ENCODE results near the gene FBXL3.

FBXL3 gene

GRCh38 chr13:77019756-77020155 lies 7.2 kb downstream of the FBXL3 start:
- Histone ChIP-seq H3K9me2 (replicated peaks; ENCODE audit: control insufficient read depth, low read length) (no peaks in the 10 kb centered on the region), H3K9me3 (ENCODE audit: control insufficient read depth, insufficient read depth, low read length) (no peaks in the 10 kb centered on the region), H3K27ac (ENCODE audit: low read depth, low read length) (no peak overlapping the region), H3F3A (ENCODE audit: control insufficient read depth, insufficient read depth) (peaks cover 11% of the 10 kb centered on the region), H3K36me3 (ENCODE audit: control insufficient read depth, low read length) (peaks cover 82% of the 10 kb centered on the region), H3K4me1 (ENCODE audit: control insufficient read depth, low read length) (peaks cover 36% of the 10 kb centered on the region), H4K20me1 (ENCODE audit: control insufficient read depth, insufficient read depth, low read depth, low read length) (peaks cover 26% of the 10 kb centered on the region), H3K27me3 (ENCODE audit: control insufficient read depth, low read length) (no peaks in the 10 kb centered on the region), H3K4me2 (ENCODE audit: low read length) (no peak overlapping the region), H3K79me2 (ENCODE audit: control insufficient read depth, low read length) (peaks cover 78% of the 10 kb centered on the region), H3K4me3 (ENCODE audit: low read length) (no peak overlapping the region)
- TF ChIP-seq EZH2phosphoT487 (IDR thresholded peaks at IDR 0.05; ENCODE audit: borderline replicate concordance, low read length), result no peak

- Histone ChIP-seq H3K9me2 (replicated peaks; ENCODE audit: control insufficient read depth, low read length) (no peaks in the 10 kb centered on the region), H3K4me3 (ENCODE audit: low read length) (no peak overlapping the region), H3K4me2 (ENCODE audit: low read length) (no peak overlapping the region), H3F3A (ENCODE audit: control insufficient read depth, insufficient read depth) (peaks cover 5% of the 10 kb centered on the region; the same call in 1 of the 2 replicates), H3K36me3 (ENCODE audit: control insufficient read depth, low read length) (peaks cover 84% of the 10 kb centered on the region), H3K9me3 (ENCODE audit: control insufficient read depth, insufficient read depth, low read length) (no peaks in the 10 kb centered on the region), H3K27ac (ENCODE audit: low read depth, low read length) (no peak overlapping the region), H3K27me3 (ENCODE audit: control insufficient read depth, low read length) (no peaks in the 10 kb centered on the region), H3K4me1 (ENCODE audit: control insufficient read depth, low read length) (peaks cover 11% of the 10 kb centered on the region), H3K79me2 (ENCODE audit: control insufficient read depth, low read length) (peaks cover 71% of the 10 kb centered on the region), H4K20me1 (ENCODE audit: control insufficient read depth, insufficient read depth, low read depth, low read length) (peaks cover 6% of the 10 kb centered on the region)
- no peak for TF ChIP-seq EZH2phosphoT487 (IDR thresholded peaks at IDR 0.05; ENCODE audit: borderline replicate concordance, low read length)
- peak; percentile 36 for TF ChIP-seq CTCF (IDR thresholded peaks at IDR 0.05; ENCODE audit: low read depth, low read length, poor library complexity, severe bottlenecking)
Measured at GRCh38 chr13:77016888-77017623, 9.9 kb downstream of the FBXL3 start.

GRCh38 chr13:77016251-77016812 lies 10.6 kb downstream of the FBXL3 start:
- peaks cover 84% of the 10 kb centered on the region for H3K36me3 ChIP-seq (ENCODE audit: control insufficient read depth, low read length)

More at GRCh38 chr13:77016251-77016812, 10.6 kb downstream of the FBXL3 start:
- H3K27me3 ChIP-seq (ENCODE audit: control insufficient read depth, low read length), result no peaks in the 10 kb centered on the region
- no peak overlapping the region for H3K4me3 ChIP-seq (ENCODE audit: low read length)
- no peak overlapping the region for H3K4me2 ChIP-seq (ENCODE audit: low read length)
- peaks cover 64% of the 10 kb centered on the region for H3K79me2 ChIP-seq (ENCODE audit: control insufficient read depth, low read length)
- no peak overlapping the region for H3K27ac ChIP-seq (ENCODE audit: low read depth, low read length)
- H3K9me2 ChIP-seq (replicated peaks; ENCODE audit: control insufficient read depth, low read length), result no peaks in the 10 kb centered on the region
- peaks cover 5% of the 10 kb centered on the region; the same call in 1 of the 2 replicates for H3F3A ChIP-seq (ENCODE audit: control insufficient read depth, insufficient read depth)
- H3K4me1 ChIP-seq (ENCODE audit: control insufficient read depth, low read length), result peaks cover 11% of the 10 kb centered on the region
- H4K20me1 ChIP-seq (ENCODE audit: control insufficient read depth, insufficient read depth, low read depth, low read length), result no peaks in the 10 kb centered on the region
- TF ChIP-seq EZH2phosphoT487 (IDR thresholded peaks at IDR 0.05; ENCODE audit: borderline replicate concordance, low read length) (no peak), CTCF (IDR thresholded peaks at IDR 0.05; ENCODE audit: low read depth, low read length, poor library complexity, severe bottlenecking) (no peak)
- no peaks in the 10 kb centered on the region for H3K9me3 ChIP-seq (ENCODE audit: control insufficient read depth, insufficient read depth, low read length)
